GM12878 (cell line): ENCODE data around the gene ERBB3. TPM values are rescaled to one million over a fixed set of nuclear protein-coding genes. Genes with fewer than 3 reads are reported as not detected.

Source experiments
- ASH2L ChIP-seq: fragments of 300-600, 200-600 bp; sonication (generic); IDR thresholded peaks from 2 replicates; pipeline ENCODE4 v1.6.1; 2017; ENCODE audit warnings: low read depth, mild to moderate bottlenecking, borderline replicate concordance
- BRCA1 ChIP-seq: IDR thresholded peaks from 2 replicates; pipeline ENCODE4 v1.6.1; 2011; ENCODE audit warnings: low read depth, low read length, improper control_type of control experiment
- CHD1 ChIP-seq: IDR thresholded peaks from 2 replicates; pipeline ENCODE4 v1.6.1; 2012; ENCODE audit warnings: low read depth, low read length, improper control_type of control experiment
- DPF2 ChIP-seq: fragments of 450-650 bp; IDR thresholded peaks from 2 replicates; pipeline ENCODE4 v1.6.1; 2017; ENCODE audit warnings: mild to moderate bottlenecking
- EGR1 ChIP-seq, 2 experiments: IDR thresholded peaks; 1 replicate in 1 of 2; 2 replicates in 1 of 2; pipeline ENCODE4 v1.6.1; 2011 to 2012; ENCODE audit warnings: low read depth in 2 of 2, low read length in 2 of 2, borderline replicate concordance in 1 of 2, mild to moderate bottlenecking in 1 of 2, moderate library complexity in 1 of 2
- ETV6 ChIP-seq, 2 experiments: fragments of 450-650 bp in 1 of 2; IDR thresholded peaks in 1 of 2; conservative IDR thresholded peaks in 1 of 2; 2 replicates each; pipeline ENCODE4 v1.6.1; 2014; ENCODE audit warnings: antibody characterized with exemption in 1 of 2, borderline replicate concordance in 1 of 2, low read depth in 1 of 2, mild to moderate bottlenecking in 1 of 2, moderate library complexity in 1 of 2
- FOXK2 ChIP-seq: fragments of 450-650 bp; IDR thresholded peaks from 2 replicates; pipeline ENCODE4 v1.6.1; 2017; ENCODE audit warnings: mild to moderate bottlenecking, moderate library complexity
- HDAC6 ChIP-seq: fragments of 200-600 bp; sonication (generic); IDR thresholded peaks from one replicate; pipeline ENCODE4 v1.8.0; 2017; ENCODE audit warnings: antibody characterized with exemption; ENCODE audit not compliant: unreplicated experiment
- LARP7 ChIP-seq: fragments of 450-650 bp; IDR thresholded peaks from 2 replicates; pipeline ENCODE4 v1.6.1; 2017; ENCODE audit warnings: mild to moderate bottlenecking
- MEF2A ChIP-seq: IDR thresholded peaks from 2 replicates; pipeline ENCODE4 v1.6.1; 2011; ENCODE audit warnings: low read depth, mild to moderate bottlenecking, low read length, moderate library complexity; ENCODE audit not compliant: insufficient read depth
- MTA2 ChIP-seq: fragments of 450-650 bp; IDR thresholded peaks from 2 replicates; pipeline ENCODE4 v1.6.1; 2016; ENCODE audit warnings: low read depth, mild to moderate bottlenecking, moderate library complexity
- MYC ChIP-seq: IDR thresholded peaks from 2 replicates; pipeline ENCODE4 v1.6.1; 2011; ENCODE audit warnings: mild to moderate bottlenecking, low read length, moderate library complexity, inconsistent platforms; ENCODE audit not compliant: insufficient read depth, insufficient replicate concordance, insufficient read length, severe bottlenecking
- PAX5 ChIP-seq: IDR thresholded peaks from 2 replicates; pipeline ENCODE4 v1.6.1; 2011; ENCODE audit warnings: low read depth, low read length, borderline replicate concordance
- RAD21 ChIP-seq: IDR thresholded peaks from 2 replicates; pipeline ENCODE4 v1.6.1; 2011; ENCODE audit warnings: mild to moderate bottlenecking, low read depth, low read length, moderate library complexity; ENCODE audit not compliant: insufficient read depth
- RELA ChIP-seq: fragments of 450-650 bp; IDR thresholded peaks from 2 replicates; pipeline ENCODE4 v1.8.0; 2014; ENCODE audit warnings: borderline replicate concordance; ENCODE audit not compliant: partially characterized antibody
- SIN3A ChIP-seq: IDR thresholded peaks from 2 replicates; pipeline ENCODE4 v1.6.1; 2012; ENCODE audit warnings: low read depth, low read length, improper control_type of control experiment
- SMAD5 ChIP-seq: IDR thresholded peaks from 2 replicates; pipeline ENCODE4 v1.6.1; 2016; ENCODE audit warnings: antibody characterized with exemption, low read depth
- YY1 ChIP-seq: IDR thresholded peaks from 2 replicates; pipeline ENCODE4 v1.6.1; 2011; ENCODE audit warnings: low read depth, mild to moderate bottlenecking, low read length
- ZNF384 ChIP-seq: IDR thresholded peaks from 2 replicates; pipeline ENCODE4 v1.6.1; 2012; ENCODE audit warnings: low read depth, mild to moderate bottlenecking, low read length, improper control_type of control experiment, borderline replicate concordance
- polyA plus RNA-seq, 11 experiments: library from polyadenylated mRNA; depleted of rRNA in 4 of 11; unstranded in 6 of 11; stranded (reverse) in 5 of 11; fragments of >200 nt; fragmentation: Nextera tagmentation in 4 of 11; fragmentation: Illumina TruSeq in 1 of 11; extraction: Ambion mirVana in 4 of 11; extraction: Trizol in 1 of 11; gene quantifications; 1 replicate in 1 of 11; 2 replicates in 10 of 11; pipeline versions ENCODE4 v1.2.1 to v1.2.3, GENCODE V29; 2011 to 2016; ENCODE audit warnings: inconsistent platforms in 2 of 11, missing spikeins in 2 of 11, low read depth in 1 of 11
- total RNA-seq, 4 experiments: library from RNA; depleted of rRNA in 3 of 4; stranded (reverse); fragments of >200 nt in 3 of 4; fragmentation: Illumina TruSeq in 1 of 4; extraction: Trizol in 1 of 4; gene quantifications; 2 replicates each; pipeline versions ENCODE4 v1.2.1 to v1.2.3, GENCODE V29; 2013 to 2021
- TF ChIP-seq, protein P1 (sequence below): fragments of 150-350 bp; IDR thresholded peaks from 2 replicates; pipeline ENCODE4 v1.6.1; 2016; ENCODE audit warnings: low read depth, low read length
- TF ChIP-seq, protein P2 (sequence below), 3 experiments: IDR thresholded peaks in 2 of 3; conservative IDR thresholded peaks in 1 of 3; 2 replicates each; pipeline ENCODE4 v1.5.1; 2011; ENCODE audit warnings: low read depth in 3 of 3, low read length in 3 of 3, mild to moderate bottlenecking in 3 of 3, control low read depth in 2 of 3, moderate library complexity in 2 of 3, inconsistent platforms in 1 of 3, mixed read lengths in 1 of 3; ENCODE audit not compliant: control insufficient read depth in 2 of 3, insufficient read depth in 1 of 3; ENCODE audit errors: extremely low read depth in 1 of 3
- TF ChIP-seq, protein P3 (sequence below): fragments of 450-650 bp; conservative IDR thresholded peaks from 2 replicates; pipeline ENCODE4 v1.6.1; 2017; ENCODE audit warnings: mild to moderate bottlenecking, moderate library complexity

Gene ERBB3
- total and polyA plus RNA-seq, 10 of the 15 experiments (the other 5 are each of a cell fraction or from before 2014, with no cell fraction given) = 0.03 to 0.72 (median 0.04) TPM; not detected in 5

DNA sequence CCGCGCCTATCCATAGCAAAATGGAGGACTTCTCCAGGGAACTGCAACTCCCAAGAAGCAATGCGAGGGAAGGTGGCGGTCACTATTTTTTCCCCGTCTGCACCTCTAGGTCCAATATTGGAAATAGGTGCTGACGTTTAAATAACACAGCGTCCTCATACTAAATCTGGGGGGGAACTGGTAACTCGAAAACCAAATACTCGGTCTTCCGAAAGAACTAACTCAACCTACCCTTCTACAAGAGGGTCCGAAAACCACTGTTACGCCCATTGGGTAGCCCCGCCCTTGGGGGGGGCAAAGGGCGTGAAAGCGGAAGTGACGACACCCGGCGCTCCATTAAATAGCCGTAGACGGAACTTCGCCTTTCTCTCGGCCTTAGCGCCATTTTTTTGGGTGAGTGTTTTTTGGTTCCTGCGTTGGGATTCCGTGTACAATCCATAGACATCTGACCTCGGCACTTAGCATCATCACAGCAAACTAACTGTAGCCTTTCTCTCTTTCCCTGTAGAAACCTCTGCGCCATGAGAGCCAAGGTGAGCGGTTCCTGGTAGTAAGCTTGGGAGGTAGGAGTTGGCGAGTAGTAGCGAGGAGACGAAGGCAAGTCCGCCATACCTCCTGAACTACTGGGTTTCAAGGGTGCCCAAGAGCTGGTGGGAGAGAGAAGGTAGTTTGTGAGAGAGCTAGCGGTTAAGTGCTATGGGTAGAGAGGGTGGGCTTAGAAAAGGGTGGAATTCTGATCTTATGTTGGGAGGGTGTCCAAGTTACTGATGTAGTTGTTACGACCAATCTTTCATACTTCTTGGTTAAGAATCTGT is 36.5 kb downstream of the ERBB3 start, which contains the start of gene RPL41 (continued):
- TF ChIP-seq MYC = peak; percentile 98
- TF ChIP-seq SMAD5 = peak; percentile 99
- TF ChIP-seq, protein P1, sequence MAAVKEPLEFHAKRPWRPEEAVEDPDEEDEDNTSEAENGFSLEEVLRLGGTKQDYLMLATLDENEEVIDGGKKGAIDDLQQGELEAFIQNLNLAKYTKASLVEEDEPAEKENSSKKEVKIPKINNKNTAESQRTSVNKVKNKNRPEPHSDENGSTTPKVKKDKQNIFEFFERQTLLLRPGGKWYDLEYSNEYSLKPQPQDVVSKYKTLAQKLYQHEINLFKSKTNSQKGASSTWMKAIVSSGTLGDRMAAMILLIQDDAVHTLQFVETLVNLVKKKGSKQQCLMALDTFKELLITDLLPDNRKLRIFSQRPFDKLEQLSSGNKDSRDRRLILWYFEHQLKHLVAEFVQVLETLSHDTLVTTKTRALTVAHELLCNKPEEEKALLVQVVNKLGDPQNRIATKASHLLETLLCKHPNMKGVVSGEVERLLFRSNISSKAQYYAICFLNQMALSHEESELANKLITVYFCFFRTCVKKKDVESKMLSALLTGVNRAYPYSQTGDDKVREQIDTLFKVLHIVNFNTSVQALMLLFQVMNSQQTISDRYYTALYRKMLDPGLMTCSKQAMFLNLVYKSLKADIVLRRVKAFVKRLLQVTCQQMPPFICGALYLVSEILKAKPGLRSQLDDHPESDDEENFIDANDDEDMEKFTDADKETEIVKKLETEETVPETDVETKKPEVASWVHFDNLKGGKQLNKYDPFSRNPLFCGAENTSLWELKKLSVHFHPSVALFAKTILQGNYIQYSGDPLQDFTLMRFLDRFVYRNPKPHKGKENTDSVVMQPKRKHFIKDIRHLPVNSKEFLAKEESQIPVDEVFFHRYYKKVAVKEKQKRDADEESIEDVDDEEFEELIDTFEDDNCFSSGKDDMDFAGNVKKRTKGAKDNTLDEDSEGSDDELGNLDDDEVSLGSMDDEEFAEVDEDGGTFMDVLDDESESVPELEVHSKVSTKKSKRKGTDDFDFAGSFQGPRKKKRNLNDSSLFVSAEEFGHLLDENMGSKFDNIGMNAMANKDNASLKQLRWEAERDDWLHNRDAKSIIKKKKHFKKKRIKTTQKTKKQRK = no peak
- 0 out of 2 replicates have a peak, but pooled peaks have one; percentile 30 for TF ChIP-seq MEF2A
- peak; percentile 92 for TF ChIP-seq HDAC6
- TF ChIP-seq LARP7 = peak; percentile 93
- TF ChIP-seq EGR1 (IDR thresholded peaks at IDR 0.05; ENCODE audit: borderline replicate concordance in 1 of 2, low read depth in 2 of 2, low read length in 2 of 2) = no peak
- TF ChIP-seq, protein P2, sequence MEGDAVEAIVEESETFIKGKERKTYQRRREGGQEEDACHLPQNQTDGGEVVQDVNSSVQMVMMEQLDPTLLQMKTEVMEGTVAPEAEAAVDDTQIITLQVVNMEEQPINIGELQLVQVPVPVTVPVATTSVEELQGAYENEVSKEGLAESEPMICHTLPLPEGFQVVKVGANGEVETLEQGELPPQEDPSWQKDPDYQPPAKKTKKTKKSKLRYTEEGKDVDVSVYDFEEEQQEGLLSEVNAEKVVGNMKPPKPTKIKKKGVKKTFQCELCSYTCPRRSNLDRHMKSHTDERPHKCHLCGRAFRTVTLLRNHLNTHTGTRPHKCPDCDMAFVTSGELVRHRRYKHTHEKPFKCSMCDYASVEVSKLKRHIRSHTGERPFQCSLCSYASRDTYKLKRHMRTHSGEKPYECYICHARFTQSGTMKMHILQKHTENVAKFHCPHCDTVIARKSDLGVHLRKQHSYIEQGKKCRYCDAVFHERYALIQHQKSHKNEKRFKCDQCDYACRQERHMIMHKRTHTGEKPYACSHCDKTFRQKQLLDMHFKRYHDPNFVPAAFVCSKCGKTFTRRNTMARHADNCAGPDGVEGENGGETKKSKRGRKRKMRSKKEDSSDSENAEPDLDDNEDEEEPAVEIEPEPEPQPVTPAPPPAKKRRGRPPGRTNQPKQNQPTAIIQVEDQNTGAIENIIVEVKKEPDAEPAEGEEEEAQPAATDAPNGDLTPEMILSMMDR (IDR thresholded peaks at IDR 0.05 in 2 of 3, conservative IDR thresholded peaks at IDR 0.05 in 1 of 3; ENCODE audit: control insufficient read depth in 2 of 3, extremely low read depth in 1 of 3, insufficient read depth in 1 of 3, low read depth in 3 of 3, low read length in 3 of 3) = peak in 1 of 3 experiments; percentile 11; a peak in 1 of 6 replicates
- 0 out of 2 replicates have a peak, but pooled peaks have one; percentile 75 for TF ChIP-seq ASH2L
- TF ChIP-seq CHD1 = peak; percentile 91; the same call in 1 of the 2 replicates
- no peak for TF ChIP-seq FOXK2
- no peak for TF ChIP-seq BRCA1
- peak; percentile 61 for TF ChIP-seq RELA
- TF ChIP-seq, protein P3, sequence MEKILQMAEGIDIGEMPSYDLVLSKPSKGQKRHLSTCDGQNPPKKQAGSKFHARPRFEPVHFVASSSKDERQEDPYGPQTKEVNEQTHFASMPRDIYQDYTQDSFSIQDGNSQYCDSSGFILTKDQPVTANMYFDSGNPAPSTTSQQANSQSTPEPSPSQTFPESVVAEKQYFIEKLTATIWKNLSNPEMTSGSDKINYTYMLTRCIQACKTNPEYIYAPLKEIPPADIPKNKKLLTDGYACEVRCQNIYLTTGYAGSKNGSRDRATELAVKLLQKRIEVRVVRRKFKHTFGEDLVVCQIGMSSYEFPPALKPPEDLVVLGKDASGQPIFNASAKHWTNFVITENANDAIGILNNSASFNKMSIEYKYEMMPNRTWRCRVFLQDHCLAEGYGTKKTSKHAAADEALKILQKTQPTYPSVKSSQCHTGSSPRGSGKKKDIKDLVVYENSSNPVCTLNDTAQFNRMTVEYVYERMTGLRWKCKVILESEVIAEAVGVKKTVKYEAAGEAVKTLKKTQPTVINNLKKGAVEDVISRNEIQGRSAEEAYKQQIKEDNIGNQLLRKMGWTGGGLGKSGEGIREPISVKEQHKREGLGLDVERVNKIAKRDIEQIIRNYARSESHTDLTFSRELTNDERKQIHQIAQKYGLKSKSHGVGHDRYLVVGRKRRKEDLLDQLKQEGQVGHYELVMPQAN = peak; percentile 89; the same call in 1 of the 2 replicates
- TF ChIP-seq PAX5 = 0 out of 2 replicates have a peak, but pooled peaks have one; percentile 13
- no peak for TF ChIP-seq ETV6 (conservative IDR thresholded peaks at IDR 0.05 in 1 of 2, IDR thresholded peaks at IDR 0.05 in 1 of 2; ENCODE audit: borderline replicate concordance in 1 of 2, low read depth in 1 of 2)
- TF ChIP-seq ZNF384 = no peak
- TF ChIP-seq SIN3A = peak; percentile 53; the same call in 1 of the 2 replicates
- TF ChIP-seq YY1 = peak; percentile 96
- peak; percentile 29; the same call in 1 of the 2 replicates for TF ChIP-seq DPF2
- no peak for TF ChIP-seq RAD21
- TF ChIP-seq MTA2 = peak; percentile 81
